HG02981 (cell line): Measurements from ENCODE around the gene STX8.
"Not testable (repeated sequence)": the region's sequence is repeated elsewhere in the genome, so short reads cannot be mapped to it uniquely, and the experiment has no call there.

Source experiments
- ATAC-seq: cut with Tn5 transposase; IDR thresholded peaks from one replicate; pipeline ENCODE4 v1.9.1; 2021; ENCODE audit warnings: mild to moderate bottlenecking, moderate library complexity; ENCODE audit not compliant: unreplicated experiment

The STX8 gene

DNA sequence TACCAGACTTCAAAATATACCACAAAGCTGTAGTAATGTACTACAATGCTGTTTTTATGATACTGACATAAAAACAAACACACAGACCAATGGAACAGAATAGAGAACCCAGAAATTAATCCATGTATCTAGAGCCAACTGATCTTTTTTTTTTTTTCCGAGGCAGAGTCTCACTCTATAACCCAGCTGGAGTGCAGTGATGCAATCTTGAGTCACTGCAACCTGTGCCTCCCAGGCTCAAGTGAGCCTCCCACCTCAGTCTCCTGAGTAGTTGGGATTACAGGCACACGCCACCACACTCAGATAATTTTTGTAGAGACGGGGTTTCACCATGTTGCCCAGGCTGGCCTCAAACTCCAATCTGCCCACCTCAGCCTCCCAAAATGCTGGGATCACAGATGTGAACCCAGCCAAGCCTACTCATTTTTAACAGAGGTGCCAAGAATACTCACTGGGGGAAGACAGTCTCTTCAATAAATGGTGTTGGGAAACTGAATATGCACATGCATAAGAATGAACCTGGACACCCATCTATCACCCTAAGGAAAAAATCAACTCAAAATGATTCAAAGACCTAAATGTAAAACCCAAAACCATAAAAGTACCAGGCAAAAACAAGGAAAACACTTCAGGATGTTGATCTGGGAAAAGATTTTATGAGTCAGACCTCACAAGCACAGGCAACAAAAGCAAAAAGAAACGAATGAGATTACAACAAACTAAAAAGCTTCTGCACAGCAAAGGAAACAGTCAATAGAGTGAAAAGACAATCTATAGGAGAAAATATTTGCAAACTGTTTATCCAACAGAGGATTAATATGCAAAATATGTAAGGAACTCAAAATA, 63.1 kb downstream of the STX8 start:
- no peak for ATAC-seq

GRCh38 chr17:9509236-9509816, 66.3 kb downstream of the STX8 start:
- no peak for ATAC-seq

- ATAC-seq = no peak
Measured at GRCh38 chr17:9499041-9499440, 76.6 kb downstream of the STX8 start.

DNA sequence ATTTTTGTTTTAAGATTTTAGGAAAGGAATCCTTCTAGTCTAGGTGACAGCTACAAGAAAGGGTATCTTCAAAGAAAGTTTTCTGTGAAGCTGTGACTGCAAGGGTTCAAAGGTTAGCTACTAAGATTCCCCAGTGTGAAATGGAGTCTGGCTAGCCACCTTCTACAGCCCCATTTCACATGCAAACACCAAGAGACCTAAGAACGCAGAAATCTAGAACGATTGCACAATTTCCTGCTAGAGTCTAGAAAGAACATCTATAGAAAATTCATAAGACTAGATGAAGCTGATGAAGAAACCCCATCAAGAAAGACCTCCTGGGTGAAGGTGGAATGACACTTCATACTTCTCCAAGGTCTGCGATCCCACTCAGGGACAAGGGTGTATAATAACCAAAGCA, 77.1 kb downstream of the STX8 start:
- ATAC-seq = no peak

DNA sequence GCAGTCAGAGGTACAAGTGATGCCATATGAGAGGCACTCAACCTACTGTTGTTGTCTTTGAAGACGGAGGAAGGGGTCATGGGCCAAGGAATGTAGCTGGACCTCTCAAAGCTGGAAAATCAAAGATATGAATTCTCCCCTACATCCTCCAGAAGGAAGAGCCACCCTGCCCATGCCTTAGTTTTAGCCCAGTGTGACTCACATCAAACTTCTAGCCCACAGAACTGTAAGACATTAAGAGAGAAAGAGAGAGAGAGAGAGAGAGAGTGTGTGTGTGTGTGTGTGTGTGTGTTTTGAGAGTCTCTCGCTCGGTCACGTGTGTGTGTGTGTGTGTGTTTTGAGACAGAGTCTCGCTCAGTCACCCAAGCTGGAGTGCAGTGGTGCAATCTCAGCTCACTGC, 87.1 kb downstream of the STX8 start:
- ATAC-seq = no peak

- no peak for ATAC-seq
Measured at GRCh38 chr17:9487406-9487805, 88.2 kb downstream of the STX8 start.

DNA sequence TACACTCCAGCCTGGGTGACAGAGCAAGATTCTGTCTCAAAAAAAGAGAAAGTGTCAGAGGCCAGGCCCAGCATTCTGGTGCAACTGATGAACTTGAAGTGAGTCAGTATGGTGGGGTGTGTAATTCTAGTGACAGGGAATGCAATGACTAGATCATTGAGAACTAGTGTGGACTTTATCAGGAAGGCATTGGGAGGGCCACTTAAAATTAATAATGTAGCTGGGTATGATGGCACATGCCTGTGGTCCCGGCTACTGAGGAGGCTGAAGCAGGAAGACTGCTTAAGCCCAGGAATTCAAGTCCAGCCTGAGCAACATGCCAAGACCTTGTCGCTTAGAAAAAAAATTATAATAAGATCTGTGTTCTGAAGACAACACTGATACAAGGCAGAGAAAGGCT, 90.8 kb downstream of the STX8 start:
- ATAC-seq = no peak

DNA sequence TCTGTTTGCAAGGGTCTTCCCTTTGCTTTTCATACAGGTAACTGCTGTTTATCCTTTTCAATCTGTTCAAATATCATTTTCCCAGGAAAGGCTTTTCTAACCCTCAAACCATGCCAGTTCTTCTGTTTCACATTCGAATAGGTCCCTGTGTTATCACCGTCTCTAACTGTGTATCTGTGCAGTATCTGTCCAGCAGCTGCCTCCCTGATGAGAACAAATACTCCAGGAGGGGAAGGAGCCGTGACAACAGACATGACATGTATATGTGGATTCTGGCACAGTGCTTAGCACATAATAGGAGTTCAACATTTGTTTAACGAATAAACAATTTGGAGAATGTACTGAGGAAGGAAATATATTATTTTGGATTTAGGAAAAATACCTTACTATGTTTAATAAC, 95.7 kb downstream of the STX8 start:
- no peak for ATAC-seq

GRCh38 chr17:9478889-9479288, 96.7 kb downstream of the STX8 start:
- no peak for ATAC-seq

DNA sequence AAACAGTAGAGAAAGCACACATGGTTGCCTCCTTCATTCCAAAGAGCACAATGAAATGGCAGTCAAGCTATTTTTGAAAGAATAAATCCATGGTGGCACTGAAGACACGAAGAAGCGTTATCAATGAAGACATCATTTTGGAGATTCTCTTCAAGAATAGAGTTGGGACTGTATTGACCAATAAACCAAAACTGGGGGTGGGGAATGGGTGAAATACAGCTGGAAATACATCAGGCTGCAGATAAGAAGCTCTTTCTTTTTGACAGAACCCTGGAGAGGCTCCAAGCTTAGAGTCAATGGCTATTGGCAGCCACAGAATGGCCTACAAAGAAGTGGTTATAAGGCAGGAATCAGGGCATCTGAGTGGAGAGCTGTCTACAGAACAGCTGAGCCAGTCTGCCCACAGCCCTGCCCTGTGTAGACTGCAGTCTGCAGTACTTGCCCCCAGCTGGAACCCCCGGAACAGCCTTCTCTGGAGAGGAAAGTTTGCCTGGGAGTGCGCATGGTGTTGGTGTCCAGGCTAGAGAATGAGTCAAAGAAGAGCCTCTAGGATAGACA, 100.4 kb downstream of the STX8 start:
- no peak for ATAC-seq

DNA sequence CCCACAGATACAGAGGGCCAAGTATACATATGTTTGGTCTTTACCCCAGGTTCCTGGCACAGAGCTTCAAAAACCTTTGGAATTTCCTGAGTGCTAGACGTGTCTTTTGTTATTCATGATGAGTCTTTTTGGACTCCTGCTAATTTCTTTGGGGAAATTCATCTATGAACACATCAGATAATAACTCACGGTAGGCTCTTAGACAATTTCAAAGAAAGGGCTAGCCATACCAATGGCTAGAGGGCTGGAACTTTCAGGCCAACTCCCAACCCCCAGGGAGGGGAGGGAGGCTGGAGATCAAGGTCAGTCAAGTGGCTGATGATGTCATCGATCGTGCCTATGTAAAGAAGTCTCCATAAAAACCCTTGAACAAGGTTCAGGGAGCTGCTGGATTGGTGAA, 101.9 kb downstream of the STX8 start:
- no peak for ATAC-seq

- no peak for ATAC-seq
Measured at GRCh38 chr17:9472541-9472940, 103.1 kb downstream of the STX8 start.

GRCh38 chr17:9472094-9472493, 103.5 kb downstream of the STX8 start:
- no peak for ATAC-seq

GRCh38 chr17:9470171-9470570, 105.4 kb downstream of the STX8 start:
- no peak for ATAC-seq

- no peak for ATAC-seq
Measured at GRCh38 chr17:9468937-9469336, 106.7 kb downstream of the STX8 start.

GRCh38 chr17:9468532-9468931, 107.1 kb downstream of the STX8 start:
- ATAC-seq = no peak

DNA sequence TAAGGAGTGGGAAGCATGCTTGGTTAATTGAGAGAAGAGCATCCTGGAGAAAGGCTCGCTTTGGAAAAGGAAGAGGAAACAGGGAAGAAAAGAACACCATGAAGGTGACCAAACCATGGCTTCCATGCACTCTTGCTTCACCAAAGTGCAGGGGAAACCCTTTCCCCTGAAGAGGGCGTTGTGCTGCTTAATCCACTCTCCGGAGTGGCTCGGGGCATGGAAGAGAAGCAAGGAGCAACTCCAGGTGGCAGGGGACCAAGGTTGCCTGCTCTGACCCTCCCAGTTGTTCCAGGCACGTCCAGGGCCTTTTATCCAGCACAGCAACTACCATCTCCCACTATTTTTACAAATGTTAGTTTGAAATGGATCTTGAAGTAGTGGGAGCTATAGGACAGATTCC, 108.1 kb downstream of the STX8 start:
- ATAC-seq = no peak

DNA sequence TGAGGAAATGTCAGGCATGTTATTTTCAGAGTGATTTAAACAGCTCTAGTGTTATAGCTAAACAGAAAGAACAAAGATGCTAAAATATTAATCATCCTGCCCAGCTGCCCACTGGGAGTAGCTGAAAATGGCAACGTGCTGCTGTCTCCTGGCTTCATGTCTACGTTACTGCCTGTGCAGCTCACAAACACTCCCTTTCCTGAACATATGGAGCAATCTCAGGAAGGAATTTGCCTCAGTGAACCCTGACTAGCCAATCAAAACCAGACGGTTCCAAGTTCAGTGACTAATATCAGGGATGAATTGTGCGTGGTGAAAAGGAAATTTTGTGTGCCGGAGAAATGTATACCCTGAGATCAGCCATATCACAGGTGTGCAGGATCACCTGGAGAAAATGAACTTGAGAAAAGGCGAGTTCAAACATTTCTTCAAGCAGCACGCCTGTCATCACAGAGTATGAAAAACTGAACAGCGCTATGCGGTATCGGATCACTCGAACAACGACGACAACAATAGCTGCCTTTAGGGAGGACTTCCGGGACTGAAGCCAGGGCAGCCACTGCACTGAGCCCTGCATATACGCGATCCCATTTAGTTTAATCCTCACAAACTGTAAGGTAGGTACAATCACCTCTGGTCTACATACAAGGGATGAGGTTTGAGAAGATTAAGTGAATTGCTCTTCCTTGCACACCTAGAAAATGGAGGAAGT, 110.3 kb downstream of the STX8 start:
- no peak for ATAC-seq

GRCh38 chr17:9457005-9457404, 118.6 kb downstream of the STX8 start:
- ATAC-seq = no peak

GRCh38 chr17:9456330-9456729, 119.3 kb downstream of the STX8 start:
- ATAC-seq = no peak

DNA sequence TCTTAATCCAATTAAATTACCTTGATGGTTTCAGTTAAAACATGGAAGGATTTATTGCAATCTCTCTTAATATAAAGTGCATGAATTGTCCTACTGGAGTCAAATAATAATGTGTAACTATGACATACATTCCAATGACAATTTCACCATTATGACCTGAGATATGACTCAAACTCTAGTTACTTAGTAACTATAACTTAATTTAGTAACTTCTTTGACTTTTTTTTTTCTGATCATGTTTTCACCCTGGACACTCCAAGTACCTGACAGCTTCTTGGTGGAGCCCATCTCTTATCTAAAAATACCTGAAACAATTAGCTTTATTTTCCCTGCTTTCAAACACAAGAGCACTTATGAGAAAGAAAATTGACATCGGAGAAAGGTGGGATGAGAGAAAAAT, 123.7 kb downstream of the STX8 start:
- ATAC-seq = no peak

- not testable (repeated sequence) for ATAC-seq
Measured at GRCh38 chr17:9447298-9447697, 128.3 kb downstream of the STX8 start.
